Endodermal cell (in vitro differentiated cells): ENCODE data around the gene NPTX1. TPM values are rescaled to one million over a fixed set of nuclear protein-coding genes. Genes with fewer than 3 reads are reported as not detected.
A peak's percentile ranks its signal among the peaks of the same experiment; 100 is the strongest.

Experiments
- DNase-seq: peaks from one replicate; pipeline ENCODE4 v3.0.0-alpha.2; 2017
- H3K27ac ChIP-seq: 2 replicates; pipeline ENCODE4 v1.5.1; 2013; ENCODE audit warnings: mild to moderate bottlenecking, low read depth, low read length, moderate library complexity
- H3K27me3 ChIP-seq: 2 replicates; pipeline ENCODE4 v1.6.1; 2013; ENCODE audit warnings: mild to moderate bottlenecking, low read length, moderate library complexity; ENCODE audit not compliant: insufficient read depth, control insufficient read depth, poor library complexity, severe bottlenecking
- H3K36me3 ChIP-seq: 2 replicates; pipeline ENCODE4 v1.7.0; 2013; ENCODE audit warnings: mild to moderate bottlenecking, low read length, moderate library complexity; ENCODE audit not compliant: control insufficient read depth, insufficient read depth
- H3K4me1 ChIP-seq: one replicate; pipeline ENCODE4 v1.7.0; 2013; ENCODE audit warnings: low read length; ENCODE audit not compliant: control insufficient read depth, insufficient read depth
- H3K4me3 ChIP-seq: 2 replicates; pipeline ENCODE4 v1.5.1; 2013; ENCODE audit warnings: mild to moderate bottlenecking, low read length, moderate library complexity
- H3K9ac ChIP-seq: 2 replicates; pipeline ENCODE4 v1.6.1; 2013; ENCODE audit warnings: mild to moderate bottlenecking, low read length, moderate library complexity; ENCODE audit not compliant: poor library complexity, severe bottlenecking; ENCODE audit errors: extremely low read depth
- H3K9me3 ChIP-seq: 2 replicates; pipeline ENCODE4 v1.6.1; 2013; ENCODE audit warnings: mild to moderate bottlenecking, low read length, moderate library complexity; ENCODE audit not compliant: control insufficient read depth
- H3K27ac Mint-ChIP-seq: 2 replicates; pipeline ENCODE4 v1.8.0; 2020; ENCODE audit warnings: mixed read lengths
- H3K27me3 Mint-ChIP-seq: 2 replicates; pipeline ENCODE4 v1.8.0; 2021; ENCODE audit warnings: mild to moderate bottlenecking, mixed read lengths; ENCODE audit not compliant: insufficient read depth
- H3K36me3 Mint-ChIP-seq: 2 replicates; pipeline ENCODE4 v1.8.0; 2020; ENCODE audit warnings: low read depth, mixed read lengths
- H3K4me1 Mint-ChIP-seq: 2 replicates; pipeline ENCODE4 v1.8.0; 2020; ENCODE audit warnings: mixed read lengths
- H3K4me3 Mint-ChIP-seq: 2 replicates; pipeline ENCODE4 v1.8.0; 2020; ENCODE audit warnings: mild to moderate bottlenecking, moderate library complexity, mixed read lengths
- H3K9me3 Mint-ChIP-seq: 2 replicates; pipeline ENCODE4 v1.8.0; 2020; ENCODE audit warnings: mild to moderate bottlenecking, mixed read lengths
- CTCF ChIP-seq: fragments of 200-600 bp; sonication (generic); conservative IDR thresholded peaks from 2 replicates; pipeline ENCODE4 v1.5.0; 2021; ENCODE audit warnings: antibody characterized with exemption, mild to moderate bottlenecking
- WGBS, 2 experiments: methylation state at CpG; one replicate each; pipeline versions ENCODE4 v1.1.5 to v1.1.7; 2013; ENCODE audit warnings: missing lambda C conversion rate in 2 of 2, mixed read lengths in 1 of 2; ENCODE audit not compliant: insufficient coverage in 1 of 2, insufficient read length in 1 of 2; 5-methylcytosine and 5-hydroxymethylcytosine counted together
- total RNA-seq, 2 donors: library from RNA; stranded (reverse); fragmentation: NEBNext Ultra II Directional in 1 of 2; extraction: Animal tissue kit (Norgen Biotek cat#: 25700) in 1 of 2; gene quantifications; 2 replicates in 1 of 2; 3 replicates in 1 of 2; pipeline ENCODE4 v1.2.1, GENCODE V29; 2021

NPTX1 gene
- total RNA-seq, 2 donors from 2014 or later, result 0.24 to 2.3 TPM

DNA sequence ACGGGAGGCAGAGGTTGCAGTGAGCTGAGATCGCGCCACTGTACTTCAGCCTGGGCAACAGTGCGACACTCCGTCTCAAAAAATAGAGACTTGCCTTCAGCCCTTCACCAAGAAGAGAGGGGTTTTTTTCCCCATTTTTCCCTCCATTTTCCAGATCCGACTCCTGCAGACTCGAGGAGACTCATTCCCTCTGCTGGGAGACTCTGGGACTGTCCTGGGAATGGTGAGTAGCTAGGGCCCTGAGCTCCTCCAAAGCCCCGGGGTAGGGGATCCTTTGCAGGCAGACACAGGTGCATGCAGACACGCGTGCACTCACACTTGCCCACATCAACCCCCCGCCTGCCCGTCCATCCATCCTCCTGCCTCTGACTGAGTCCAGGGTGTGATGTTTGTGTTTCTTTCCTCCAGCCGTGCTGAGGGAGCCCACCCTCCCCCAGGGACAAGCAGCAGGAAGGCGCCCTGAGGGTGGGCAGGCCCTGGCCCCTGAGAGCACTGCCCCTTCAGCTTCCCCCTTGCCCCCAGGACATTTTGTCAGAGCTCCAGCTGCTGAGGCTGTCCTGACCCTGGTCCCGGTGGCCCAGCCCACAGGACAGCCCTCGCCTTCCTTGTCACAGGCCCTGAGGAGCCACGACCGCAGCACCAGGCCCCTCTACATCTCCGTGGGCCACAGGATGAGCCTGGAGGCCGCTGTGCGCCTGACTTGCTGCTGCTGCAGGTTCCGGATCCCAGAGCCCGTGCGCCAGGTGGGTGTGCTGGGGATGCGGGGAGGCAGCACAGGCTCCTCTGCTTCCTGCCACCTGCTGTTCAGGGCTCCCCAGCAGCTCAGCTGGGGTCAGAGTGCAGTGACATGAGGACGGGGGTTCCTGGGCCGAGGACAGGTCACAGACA, 51.3 kb downstream of the NPTX1 start:
- Histone ChIP-seq H3K27me3 (no peaks in the 10 kb centered on the region), H3K4me3 (no peak overlapping the region), H3K27ac (no peak overlapping the region), H3K4me1 (peaks cover 5% of the 10 kb centered on the region), H3K9ac (no peak overlapping the region), H3K9me3 (no peaks in the 10 kb centered on the region), H3K36me3 (peaks cover 1% of the 10 kb centered on the region)
- Mint-ChIP-seq H3K36me3 (peaks cover 4% of the 10 kb centered on the region), H3K27me3 (no peaks in the 10 kb centered on the region), H3K4me1 (peaks cover 4% of the 10 kb centered on the region), H3K4me3 (no peak overlapping the region), H3K27ac (no peak overlapping the region), H3K9me3 (no peaks in the 10 kb centered on the region)
- WGBS, 2 experiments, result 91% methylated on average over 19 to 27 of the region's 27 CpGs
- DNase-seq, result peak; percentile 78
- peak; percentile 40 for TF ChIP-seq CTCF

DNA sequence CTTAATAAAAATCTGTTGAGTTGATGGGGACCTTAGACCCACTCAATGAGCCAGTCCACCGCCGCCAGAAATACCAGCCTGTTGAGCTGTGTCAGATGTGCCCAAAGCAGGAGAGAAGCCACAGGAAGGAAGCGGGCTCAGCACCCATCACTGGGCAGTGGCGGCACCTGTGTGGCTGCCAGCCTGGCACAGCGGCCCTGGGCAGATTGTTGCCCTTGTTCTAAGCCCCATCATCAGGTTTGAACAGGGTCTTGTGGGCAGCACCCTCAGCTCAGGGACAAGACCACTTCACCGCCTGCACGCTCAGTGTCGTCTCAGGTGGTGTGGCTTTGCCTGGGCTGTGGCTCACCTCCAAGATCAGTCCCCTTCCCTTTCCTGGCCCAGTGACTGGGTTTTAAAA, 52.1 kb downstream of the NPTX1 start:
- H3K27ac ChIP-seq, result no peak overlapping the region
- Mint-ChIP-seq H3K9me3 (no peaks in the 10 kb centered on the region), H3K27ac (no peak overlapping the region), H3K27me3 (no peaks in the 10 kb centered on the region), H3K4me3 (no peak overlapping the region), H3K4me1 (peaks cover 4% of the 10 kb centered on the region), H3K36me3 (peaks cover 10% of the 10 kb centered on the region)
- TF ChIP-seq CTCF, result no peak
- no peak for DNase-seq
- peaks cover 5% of the 10 kb centered on the region for H3K4me1 ChIP-seq
- peaks cover 4% of the 10 kb centered on the region for H3K36me3 ChIP-seq
- H3K4me3 ChIP-seq, result no peak overlapping the region
- WGBS, 2 experiments, result 93 to 99% methylated on average over 8 of the region's 8 CpGs
- H3K9ac ChIP-seq, result no peak overlapping the region
- no peaks in the 10 kb centered on the region for H3K9me3 ChIP-seq
- no peaks in the 10 kb centered on the region for H3K27me3 ChIP-seq

- Mint-ChIP-seq H3K36me3 (peaks cover 11% of the 10 kb centered on the region), H3K4me1 (peaks cover 4% of the 10 kb centered on the region), H3K27ac (peak overlapping the region; percentile 22), H3K4me3 (no peak overlapping the region), H3K27me3 (no peaks in the 10 kb centered on the region), H3K9me3 (no peaks in the 10 kb centered on the region)
- H3K27ac ChIP-seq, result no peak overlapping the region
- peaks cover 4% of the 10 kb centered on the region for H3K36me3 ChIP-seq
- H3K4me1 ChIP-seq, result peaks cover 5% of the 10 kb centered on the region
- H3K27me3 ChIP-seq, result no peaks in the 10 kb centered on the region
- no peak overlapping the region for H3K4me3 ChIP-seq
- TF ChIP-seq CTCF, result no peak
- no peak overlapping the region for H3K9ac ChIP-seq
- WGBS, 2 experiments, result 90 to 93% methylated on average over 4 to 13 of the region's 13 CpGs
- no peak for DNase-seq
- no peaks in the 10 kb centered on the region for H3K9me3 ChIP-seq
These were observed 52.7 kb downstream of the NPTX1 start for GRCh38 chr17:80423536-80424225.
